GF-D8 (cell line): Measurements from ENCODE around the gene KISS1.

Experiments used
- DNase-seq: peaks from one replicate; lab custom pipeline; 2025; lab: John Stamatoyannopoulos, UW

Gene KISS1

DNA sequence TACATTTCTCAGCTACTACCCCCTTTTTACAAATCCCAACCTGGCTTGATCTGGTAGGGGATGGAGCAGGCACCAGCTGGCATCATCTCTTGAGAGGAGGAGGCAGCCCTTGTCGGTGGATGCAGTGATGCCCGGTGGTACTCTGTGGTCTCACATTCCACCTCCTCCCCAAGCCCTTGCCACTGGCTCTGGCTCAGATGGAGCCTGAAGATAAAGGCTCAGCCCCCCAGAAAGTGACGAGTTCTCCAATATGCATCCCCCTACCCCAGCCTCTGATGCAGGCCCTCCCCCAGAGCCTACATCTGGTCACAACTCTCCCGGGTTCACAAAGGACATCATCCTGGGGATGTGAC, 21.3 kb upstream of the KISS1 start:
- DNase-seq, result no peak

DNA sequence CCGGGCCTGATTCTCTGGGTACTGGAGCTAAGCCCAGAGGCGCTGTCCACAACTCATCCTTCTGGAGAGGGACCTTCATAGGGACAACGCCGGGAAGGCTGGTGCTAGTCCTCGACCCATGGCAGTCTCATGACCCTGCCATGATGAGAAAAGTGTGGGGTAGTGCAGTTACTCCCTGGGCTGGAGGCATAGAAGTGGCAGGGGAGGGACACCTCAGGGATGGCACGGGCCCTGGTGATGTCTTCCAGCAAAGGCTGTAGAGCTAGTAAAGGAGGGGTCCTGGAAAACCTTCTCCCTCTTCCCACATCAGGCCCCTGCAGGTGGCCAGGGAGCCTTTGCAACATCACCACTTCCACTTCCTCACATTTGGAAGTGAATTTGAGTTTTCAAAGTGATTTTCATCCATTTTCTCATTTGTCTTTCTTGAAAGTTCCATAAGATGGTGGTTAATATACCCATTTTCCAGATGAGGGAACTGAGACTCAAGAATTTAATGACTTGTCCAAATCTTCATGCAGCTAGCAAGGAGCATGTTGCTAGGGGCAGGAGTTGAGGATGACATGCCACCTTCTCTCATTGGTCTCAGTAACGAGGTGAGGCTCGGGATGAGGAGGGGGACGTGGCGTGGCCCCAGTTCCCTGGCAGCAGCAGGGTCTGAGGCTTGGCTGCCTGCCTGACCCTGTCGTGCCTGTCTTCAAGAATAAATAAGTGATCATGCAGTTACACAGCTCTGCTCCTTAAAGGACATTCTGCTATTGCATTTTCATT, 20.8 kb upstream of the KISS1 start:
- no peak for DNase-seq

GRCh38 chr1:204216236-204216635, 19.9 kb upstream of the KISS1 start:
- no peak for DNase-seq

GRCh38 chr1:204213668-204214662, 17.7 kb upstream of the KISS1 start, which contains the start of gene GOLT1A:
GOLT1A (minus strand) TSS chr1:204213988; CDS start chr1:204213906, 82 bp downstream.
- DNase-seq, result no peak

DNA sequence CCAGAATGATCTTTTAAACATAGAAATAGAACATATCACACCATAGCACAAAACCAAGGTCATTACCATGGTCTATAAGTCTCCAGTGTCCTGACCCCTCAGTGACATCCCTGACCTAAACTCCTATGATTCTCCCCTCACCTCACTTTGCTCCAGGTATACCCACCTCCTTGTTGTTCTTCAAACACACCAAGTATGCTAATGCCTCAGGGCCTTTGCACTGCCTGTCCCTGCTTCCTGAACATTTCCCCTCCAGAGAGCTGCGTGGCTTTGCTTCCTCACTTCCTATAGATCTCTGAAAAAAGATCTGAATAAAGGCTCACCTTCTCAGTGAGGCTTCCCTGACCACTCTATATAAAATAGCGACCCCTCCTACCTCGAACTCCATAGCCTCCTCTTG, 16.4 kb upstream of the KISS1 start:
- DNase-seq, result no peak

- no peak for DNase-seq
Observed at GRCh38 chr1:204211046-204211445, 14.8 kb upstream of the KISS1 start.

- no peak for DNase-seq
Observed at GRCh38 chr1:204207136-204207616, 10.9 kb upstream of the KISS1 start.

DNA sequence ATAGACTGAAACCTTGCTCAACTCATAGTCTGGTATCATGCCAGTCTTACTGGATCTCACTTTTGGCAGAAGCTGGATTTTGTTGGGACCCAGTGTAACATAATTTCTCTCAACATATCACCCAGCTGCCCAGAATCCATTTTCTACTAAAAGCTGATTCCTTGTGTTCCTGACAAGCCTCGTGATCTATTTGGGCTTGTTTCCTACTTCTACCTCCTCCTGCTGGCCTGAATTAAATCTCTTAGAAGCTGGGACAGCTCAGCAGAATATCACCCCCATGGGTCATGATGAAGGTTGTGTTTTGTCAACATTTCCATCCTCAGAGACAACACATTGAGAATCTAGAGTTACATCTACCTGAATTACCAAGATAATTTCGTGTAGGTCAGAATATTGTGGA, 9.8 kb upstream of the KISS1 start:
- DNase-seq, result no peak

- DNase-seq, result no peak
Observed at GRCh38 chr1:204205486-204205885, 9.2 kb upstream of the KISS1 start.

- DNase-seq, result no peak
Observed at GRCh38 chr1:204204944-204205343, 8.7 kb upstream of the KISS1 start.

DNA sequence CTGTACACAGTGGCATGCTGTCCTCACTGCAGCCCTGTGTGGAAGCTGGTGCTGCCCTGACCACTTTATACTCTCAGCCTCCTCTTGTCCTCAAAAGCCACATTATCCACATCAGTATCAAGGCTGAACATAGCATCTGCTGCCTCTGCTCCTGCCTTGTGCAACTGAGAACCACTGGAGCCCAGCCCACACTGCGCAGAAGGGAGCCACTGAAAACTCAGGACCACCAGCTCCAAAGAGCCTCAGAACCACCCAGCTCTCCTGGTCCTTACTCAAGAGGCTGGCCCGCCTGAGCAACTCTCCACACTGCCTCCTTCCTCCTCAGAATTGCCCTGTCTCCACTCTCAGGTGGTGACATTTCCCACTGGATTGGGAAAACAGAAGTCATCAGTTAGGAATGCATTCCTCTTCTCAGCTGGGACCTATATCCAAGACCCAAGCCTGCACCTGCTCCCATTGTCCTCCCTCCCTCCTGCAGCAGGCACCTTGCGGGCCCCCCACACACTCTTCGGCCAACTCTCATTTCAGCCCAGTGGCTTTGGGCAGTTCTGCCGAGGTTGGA, 7.0 kb upstream of the KISS1 start:
- DNase-seq, result no peak

DNA sequence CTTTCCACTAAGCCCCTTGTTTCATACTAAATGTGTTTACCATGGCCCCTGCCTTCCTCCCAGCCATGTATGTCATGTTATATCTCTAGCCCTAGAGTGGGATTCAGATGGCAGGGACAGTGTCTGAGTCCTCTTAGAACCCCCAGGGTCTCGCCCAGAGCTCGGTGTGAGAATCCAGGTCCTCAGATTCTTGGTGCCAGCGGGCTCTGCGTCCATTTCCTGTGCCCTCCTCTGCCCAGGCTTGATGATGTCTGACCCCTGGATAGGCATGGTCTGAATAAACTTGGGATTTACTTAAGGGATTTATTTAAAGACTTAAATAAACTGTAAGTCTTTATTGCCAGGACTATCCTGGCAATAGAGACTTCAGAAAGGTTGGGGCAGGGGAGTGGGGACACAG, 6.2 kb upstream of the KISS1 start:
- no peak for DNase-seq

DNA sequence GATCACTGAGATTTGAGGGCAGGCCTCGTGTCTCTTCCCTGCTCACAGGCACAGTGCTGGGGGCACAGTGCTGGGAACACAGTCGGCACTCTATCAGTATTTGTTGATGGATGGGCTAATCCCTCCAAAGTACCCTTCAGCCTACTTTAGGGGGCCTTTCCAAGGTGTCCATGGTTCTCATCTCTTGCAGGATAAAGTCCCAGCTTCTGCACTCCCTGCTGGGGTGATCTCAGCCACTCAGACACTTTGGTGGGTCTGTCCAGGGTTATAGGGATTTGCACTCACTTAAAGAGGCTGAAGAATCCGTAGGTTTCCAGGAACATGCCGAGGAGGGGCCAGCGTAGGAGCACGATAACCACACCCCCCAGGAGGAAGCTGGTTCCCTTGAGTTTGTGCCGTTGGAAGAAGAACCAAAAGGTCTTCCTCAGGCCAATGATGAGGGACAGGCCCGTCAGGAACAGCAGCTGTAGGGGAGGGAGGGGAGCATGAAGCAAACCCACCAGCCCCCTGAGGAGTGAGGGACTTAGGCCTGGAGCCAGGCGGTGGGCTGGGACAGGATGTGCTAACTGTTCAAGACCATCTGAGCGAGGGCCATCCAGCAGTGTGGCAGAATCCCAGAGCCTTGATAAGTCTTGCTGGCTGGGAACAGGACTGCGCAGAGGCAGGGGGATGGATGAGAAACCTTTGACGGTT, 5.2 kb upstream of the KISS1 start:
- no peak for DNase-seq

DNA sequence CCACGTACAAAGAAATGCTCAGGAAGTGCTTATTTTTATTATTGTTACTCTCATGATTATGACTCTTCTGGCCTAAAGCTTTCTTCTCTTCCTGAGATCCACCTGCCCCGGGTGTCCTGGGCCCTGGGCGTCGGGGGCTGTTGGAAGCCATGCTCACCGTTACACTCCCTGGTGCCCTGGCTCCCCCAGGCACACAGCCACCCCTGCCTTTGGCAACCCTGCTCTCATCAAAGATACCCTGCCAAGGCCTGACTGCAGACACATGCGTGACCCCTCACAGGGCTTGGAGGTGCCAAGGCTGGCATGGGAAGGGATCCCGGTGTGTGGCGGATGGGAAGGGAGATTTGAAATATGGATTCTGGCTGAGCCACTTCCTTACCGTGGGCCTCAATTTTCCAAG, 3.3 kb upstream of the KISS1 start:
- no peak for DNase-seq

DNA sequence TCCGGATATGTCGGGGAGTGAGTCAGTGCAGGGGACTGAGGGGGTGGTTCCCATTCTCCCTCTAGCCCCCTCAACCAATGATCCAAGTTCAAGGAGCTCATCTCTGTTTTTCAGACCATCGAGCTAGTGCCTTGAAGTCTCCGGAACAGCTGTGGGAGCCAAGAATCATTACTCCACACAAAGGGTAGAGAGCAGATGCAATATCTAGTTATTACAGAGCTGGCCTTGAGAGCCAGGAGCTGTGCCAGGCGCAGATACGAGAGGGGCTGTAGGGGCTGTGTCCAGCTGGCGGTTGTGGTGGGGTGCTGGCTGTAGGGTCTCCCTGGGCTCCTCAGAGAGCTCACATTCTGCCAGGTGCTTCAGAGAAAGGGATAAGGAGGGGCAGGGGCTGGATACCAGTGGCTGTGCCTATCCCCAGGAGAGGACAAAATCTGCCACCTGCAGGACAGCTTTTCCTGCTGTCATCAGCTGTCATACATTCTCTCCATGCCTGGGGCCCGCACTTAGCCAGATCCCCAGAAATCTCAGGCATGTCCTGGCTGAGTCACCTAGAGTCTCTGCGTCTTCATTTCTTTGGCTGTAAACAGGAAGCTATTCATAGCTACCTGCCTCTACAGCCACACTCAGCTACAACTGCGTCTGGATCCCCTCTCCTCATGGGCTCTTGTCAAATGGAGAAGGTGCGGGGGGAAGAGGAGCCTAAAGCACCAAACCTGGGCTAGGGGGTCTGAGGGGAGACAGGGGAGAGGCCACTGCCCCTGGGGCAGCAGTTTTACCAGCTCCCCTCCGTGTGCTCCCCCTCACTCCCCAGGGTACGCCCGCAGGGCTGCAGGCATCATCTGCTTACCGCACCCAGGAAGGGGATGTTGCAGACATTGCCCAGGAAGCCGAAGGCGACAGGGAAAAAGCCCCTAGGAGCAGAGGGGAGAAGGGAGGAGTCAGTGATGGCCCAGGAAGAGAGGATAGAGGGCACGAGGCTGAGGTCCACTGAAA, 2.4 kb upstream of the KISS1 start:
- DNase-seq, result no peak

DNA sequence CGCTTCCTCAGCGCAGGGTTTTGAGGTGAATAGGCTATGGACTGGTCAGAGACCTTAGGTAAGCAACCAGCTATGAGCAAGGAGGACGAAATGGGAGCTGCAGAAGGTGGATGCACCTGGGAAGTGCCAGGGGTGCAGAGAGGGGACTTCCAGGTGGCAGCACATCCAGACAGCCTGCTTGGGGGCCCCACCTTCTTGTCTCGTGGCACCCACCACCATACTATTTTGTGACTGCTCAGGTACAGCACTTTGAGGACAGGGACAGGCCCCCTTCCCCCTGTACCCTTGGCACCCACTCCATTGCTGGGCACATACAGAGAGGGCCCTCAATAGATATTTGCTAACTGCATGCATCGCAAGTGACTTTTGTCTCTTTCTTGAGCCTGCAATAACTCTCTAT, 777 bp upstream of the KISS1 start:
- no peak for DNase-seq

- DNase-seq, result no peak
Observed at GRCh38 chr1:204194771-204195170, 1.5 kb downstream of the KISS1 start.

GRCh38 chr1:204194080-204194479, 2.2 kb downstream of the KISS1 start:
- no peak for DNase-seq

GRCh38 chr1:204192589-204193352, 3.5 kb downstream of the KISS1 start:
- DNase-seq, result no peak

DNA sequence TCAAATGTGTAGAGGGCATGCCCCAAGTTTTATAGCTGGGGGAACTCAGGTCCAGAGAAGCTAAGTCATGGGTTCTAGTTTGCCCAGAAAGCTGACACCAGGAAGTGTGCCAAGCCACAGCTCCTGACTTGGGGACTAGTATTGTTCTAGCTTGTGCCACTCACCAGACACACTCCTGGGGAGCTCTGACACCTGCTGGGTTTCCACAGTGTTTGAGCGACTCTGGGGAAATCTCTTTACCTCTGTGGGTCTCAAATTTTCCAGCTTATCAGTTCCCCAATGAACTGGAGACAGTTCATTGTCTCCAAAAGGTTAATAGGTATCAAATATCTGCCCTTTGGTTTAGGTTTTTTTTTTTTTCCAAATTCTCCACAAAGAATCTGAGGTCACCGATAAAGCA, 4.2 kb downstream of the KISS1 start:
- no peak for DNase-seq
